NCI-H2081 treated with DMSO at 0.1 percent for 48 hours (cell line): Measurements from ENCODE around the gene ARHGAP26.

Source experiments
- DNase-seq: peaks from one replicate; lab custom pipeline; 2025; lab: John Stamatoyannopoulos, UW

The ARHGAP26 gene

GRCh38 chr5:143037071-143037470, 266.9 kb downstream of the ARHGAP26 start:
- no peak for DNase-seq

- DNase-seq, result no peak
Measured at GRCh38 chr5:143037708-143038107, 267.5 kb downstream of the ARHGAP26 start.

- no peak for DNase-seq
Measured at GRCh38 chr5:143040622-143041021, 270.4 kb downstream of the ARHGAP26 start.

GRCh38 chr5:143041461-143041860, 271.3 kb downstream of the ARHGAP26 start:
- no peak for DNase-seq

GRCh38 chr5:143041972-143042770, 272.0 kb downstream of the ARHGAP26 start:
- no peak for DNase-seq

- no peak for DNase-seq
Measured at GRCh38 chr5:143044265-143044664, 274.1 kb downstream of the ARHGAP26 start.

- no peak for DNase-seq
Measured at GRCh38 chr5:143045062-143045461, 274.9 kb downstream of the ARHGAP26 start.

GRCh38 chr5:143046314-143046713, 276.1 kb downstream of the ARHGAP26 start:
- no peak for DNase-seq

- DNase-seq, result no peak
Measured at GRCh38 chr5:143047091-143047490, 276.9 kb downstream of the ARHGAP26 start.

- DNase-seq, result no peak
Measured at GRCh38 chr5:143050183-143050582, 280.0 kb downstream of the ARHGAP26 start.

GRCh38 chr5:143051244-143052058, 281.3 kb downstream of the ARHGAP26 start:
- DNase-seq, result no peak

- no peak for DNase-seq
Measured at GRCh38 chr5:143052967-143053682, 282.9 kb downstream of the ARHGAP26 start.

GRCh38 chr5:143053780-143054179, 283.6 kb downstream of the ARHGAP26 start:
- DNase-seq, result no peak

GRCh38 chr5:143054480-143054941, 284.3 kb downstream of the ARHGAP26 start:
- no peak for DNase-seq

- DNase-seq, result no peak
Measured at GRCh38 chr5:143055596-143056338, 285.6 kb downstream of the ARHGAP26 start.

GRCh38 chr5:143056339-143056704, 286.1 kb downstream of the ARHGAP26 start:
- DNase-seq, result no peak

- DNase-seq, result no peak
Measured at GRCh38 chr5:143056792-143057579, 286.8 kb downstream of the ARHGAP26 start.

GRCh38 chr5:143057580-143057999, 287.4 kb downstream of the ARHGAP26 start:
- no peak for DNase-seq

- DNase-seq, result no peak
Measured at GRCh38 chr5:143059355-143059754, 289.2 kb downstream of the ARHGAP26 start.

GRCh38 chr5:143059976-143060765, 290.0 kb downstream of the ARHGAP26 start:
- DNase-seq, result no peak
